HG02588 (cell line): ENCODE data around the gene EPB41.

ENCODE experiments used
- ATAC-seq: cut with Tn5 transposase; IDR thresholded peaks from one replicate; pipeline ENCODE4 v1.9.1; 2021; ENCODE audit warnings: mild to moderate bottlenecking, moderate library complexity; ENCODE audit not compliant: unreplicated experiment

EPB41 gene

DNA sequence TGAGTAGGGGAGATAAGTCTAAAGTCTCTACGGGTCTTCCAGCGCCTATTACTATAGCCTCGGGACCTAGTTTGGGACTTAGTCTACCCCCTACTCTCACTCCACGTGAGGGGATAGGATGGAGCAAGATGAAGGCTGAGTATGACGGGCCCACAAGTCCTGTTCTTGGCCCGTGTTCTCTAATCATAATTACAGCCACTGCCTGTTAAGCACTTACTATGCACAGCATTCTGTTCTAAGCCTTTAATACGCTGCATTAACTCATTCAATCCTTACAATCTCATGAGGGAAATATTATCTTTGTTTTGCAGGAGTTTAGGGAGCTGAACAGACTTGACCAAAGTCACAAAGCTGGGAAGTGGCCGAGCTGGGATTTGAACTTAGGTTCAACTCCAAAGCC is 23.9 kb upstream of the EPB41 start:
- ATAC-seq: no peak

DNA sequence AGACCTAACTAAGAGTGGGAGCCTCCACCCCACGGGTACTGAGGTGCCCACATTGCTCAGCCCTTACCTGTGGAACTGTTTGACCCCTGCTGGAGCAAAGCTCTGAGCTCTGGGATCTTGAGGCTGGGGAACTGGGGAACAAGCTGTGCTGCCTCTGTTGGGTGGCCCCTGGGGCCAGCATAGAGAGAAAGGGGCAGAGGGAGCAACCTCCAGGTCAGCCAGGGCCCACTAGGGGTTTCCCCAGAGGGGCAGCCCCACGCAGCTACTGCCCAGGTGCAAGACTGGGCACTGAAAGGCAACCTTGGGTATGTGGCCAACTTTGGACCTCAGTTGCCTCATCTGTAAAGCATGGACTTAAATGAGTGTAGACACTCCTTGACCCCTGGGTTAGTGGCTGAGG is 23.5 kb upstream of the EPB41 start:
- ATAC-seq: no peak

DNA sequence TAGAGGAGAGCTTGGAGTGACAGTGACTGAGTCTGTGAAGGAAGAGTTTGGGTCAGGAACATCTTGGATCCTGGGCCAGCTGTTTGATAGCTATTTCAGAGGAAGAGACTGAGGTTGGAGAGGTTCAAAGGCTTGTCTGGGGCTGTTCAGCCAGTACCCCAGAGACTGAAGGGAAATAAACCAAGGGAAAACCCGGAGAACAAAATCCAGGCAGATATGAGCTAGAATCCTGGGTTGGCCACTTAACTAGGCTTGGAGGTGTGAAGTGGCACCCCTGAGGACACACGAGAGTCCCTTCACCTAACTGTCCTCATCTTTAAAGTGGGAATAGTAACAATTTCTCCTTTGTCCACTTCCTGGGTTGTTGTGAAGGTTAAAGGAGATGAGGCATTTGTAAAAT is 23.1 kb upstream of the EPB41 start:
- ATAC-seq: no peak

DNA sequence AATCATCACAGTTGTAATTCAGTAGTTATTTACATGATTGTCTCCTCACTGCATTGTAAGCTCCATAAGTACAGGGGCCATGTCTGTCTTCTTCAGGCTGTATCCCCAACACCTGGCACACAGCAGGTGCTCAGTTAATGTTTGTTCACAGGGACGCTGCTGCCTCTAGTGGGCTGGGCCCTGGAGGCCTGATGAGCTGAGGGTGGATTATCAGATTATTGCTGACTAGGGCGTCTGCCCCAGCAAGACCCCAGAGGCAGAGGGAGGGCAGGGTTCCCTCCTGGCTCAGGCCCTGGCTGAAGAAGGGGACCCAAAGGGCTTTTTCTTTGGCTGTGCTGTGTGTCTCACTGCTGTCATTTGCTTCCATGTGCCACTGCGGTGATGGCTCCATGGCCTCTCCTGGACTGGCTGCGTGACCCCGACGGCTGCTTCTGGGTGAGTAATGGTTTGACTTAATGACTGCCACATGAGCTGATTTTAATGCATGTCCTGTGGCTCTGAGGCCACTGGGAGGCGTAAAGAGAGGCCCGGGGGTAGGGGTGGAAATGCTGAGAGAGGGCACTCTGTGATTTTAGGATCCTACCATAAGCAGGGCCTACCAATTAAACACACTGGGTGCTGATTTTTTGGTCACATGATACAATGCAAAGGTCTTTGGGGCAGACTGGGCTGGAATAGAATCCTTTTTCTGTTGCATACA is 20.8 kb upstream of the EPB41 start:
- ATAC-seq: no peak

DNA sequence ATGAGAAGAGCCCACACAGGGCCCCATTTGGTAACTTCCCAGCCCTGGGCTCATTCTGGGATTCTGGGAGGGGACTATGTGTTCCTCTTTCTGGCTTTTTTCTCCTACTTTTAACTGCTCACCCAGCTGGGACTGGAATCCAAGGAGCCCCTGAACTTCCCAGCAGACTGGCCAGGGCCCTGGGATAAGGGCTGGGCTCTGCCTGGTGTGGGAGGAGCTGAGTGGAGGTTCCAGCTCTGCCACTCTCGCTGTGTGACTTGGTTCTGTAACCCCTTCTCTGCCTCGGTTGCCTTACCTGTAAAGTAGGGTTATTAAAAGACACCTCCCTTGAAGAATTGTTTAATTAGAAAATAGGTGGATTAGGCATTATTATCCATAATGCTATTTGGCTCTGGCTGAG is 19.6 kb upstream of the EPB41 start:
- no peak for ATAC-seq

DNA sequence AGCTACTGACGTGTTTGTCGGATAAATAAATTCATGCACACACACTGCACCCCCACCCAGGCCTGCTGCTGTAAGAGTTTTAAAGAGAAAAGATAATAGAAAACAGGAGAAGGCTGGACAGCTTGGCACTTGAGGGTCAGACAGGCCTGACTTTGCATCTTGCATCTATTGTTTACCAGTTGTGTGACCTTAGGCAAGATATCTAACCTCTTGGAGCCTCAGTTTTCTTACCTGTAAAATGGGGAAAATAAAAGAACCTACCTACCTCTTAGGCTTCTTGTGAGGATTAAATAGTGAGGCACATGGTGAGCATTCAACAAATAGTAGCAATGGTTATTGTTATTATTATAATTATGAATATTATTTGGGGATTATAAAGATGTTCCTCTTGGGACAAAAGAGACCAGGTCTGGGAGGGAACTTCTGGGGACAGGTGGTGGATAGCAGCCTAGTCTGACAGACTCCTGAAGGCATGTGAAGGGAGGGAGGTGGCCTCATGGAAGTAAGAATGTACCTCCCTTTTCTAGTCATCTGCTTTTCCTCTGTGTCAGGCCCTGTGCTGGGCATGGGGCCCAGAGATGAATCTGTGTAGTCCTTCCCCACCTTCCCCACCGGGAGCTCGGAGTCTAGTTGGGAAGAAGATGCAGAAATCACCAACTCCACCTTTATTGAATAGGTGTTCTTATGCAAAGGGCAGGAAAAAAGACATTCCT is 18.3 kb upstream of the EPB41 start:
- no peak for ATAC-seq

DNA sequence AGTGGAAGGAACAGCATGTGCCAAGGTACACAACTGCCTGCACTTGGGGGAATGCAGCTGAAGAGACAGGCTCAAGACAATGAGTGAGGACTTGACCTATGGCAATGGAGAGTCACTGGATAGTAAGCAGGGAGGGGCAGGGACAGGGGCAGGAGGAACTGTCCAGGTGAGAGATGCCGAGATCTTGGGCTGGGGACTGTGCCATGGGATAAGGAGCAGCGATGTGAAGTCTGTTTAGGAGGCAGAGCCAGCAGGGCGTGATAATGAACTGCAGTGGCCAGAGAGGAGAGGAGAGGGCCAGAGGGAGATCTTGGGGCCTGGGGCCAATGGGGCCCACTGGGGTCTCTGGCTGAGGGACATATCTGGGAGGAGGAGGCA is 17.8 kb upstream of the EPB41 start:
- no peak for ATAC-seq

DNA sequence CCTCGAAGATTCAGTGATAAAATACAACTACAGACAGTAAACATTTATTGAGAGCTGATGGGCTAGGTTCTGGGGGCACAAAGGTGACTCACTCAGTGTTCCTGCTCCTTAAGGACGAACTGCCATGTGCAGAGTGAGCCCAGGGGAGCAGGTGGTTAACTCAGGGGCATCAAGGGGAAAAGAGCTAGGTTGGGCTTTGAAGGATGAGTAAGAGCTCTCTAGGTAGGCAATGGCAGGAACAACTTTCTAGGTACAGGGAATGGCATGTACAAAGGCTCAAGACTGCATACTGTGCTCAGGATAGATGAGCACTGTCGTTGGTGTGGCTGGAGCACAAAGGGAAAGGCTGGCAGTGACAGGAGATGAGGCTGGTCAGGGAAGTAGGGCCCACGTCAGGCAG is 16.6 kb upstream of the EPB41 start:
- no peak for ATAC-seq

DNA sequence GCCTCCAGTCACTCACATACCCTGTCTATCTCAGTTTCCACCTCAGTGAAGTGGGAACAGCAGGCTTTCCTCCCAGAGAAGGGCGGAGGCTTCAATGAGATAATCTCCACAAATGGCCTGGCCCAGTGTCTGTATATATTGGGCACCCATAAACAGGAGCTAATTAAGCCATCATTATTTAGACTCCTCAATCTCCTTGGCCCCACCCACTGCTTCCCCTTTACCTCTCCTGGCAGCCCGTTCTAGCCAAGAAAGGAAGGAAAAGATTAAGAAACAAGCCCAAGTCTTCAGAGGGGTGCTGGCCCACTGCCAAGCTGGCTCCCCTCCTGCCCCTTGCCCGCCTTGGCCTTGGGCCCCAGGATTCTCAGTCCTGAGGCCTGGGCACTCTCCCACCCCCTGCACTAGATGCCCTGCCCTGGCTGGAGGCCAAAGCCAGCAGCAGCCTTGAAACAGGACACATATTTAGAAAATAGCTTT is 15.9 kb upstream of the EPB41 start:
- no peak for ATAC-seq

DNA sequence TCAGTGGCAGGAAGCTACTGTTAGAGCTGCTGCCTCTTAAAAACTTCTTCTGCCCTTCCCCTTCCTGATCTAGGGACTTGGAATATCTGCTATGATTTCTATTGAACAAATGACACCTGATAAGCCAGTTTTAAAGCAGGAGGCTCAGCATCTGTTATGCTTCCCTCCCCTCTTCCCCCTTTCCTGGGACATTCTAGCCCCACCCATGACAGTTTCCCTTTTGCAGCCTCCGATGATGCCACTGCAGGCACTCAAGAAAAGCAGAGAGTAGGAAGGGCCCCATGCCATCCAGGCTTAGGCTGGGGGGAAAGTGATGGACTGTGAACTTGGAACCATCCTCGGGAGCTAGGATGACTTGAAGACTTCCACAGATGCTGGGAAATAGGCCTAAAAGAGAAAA is 15.1 kb upstream of the EPB41 start:
- no peak for ATAC-seq

DNA sequence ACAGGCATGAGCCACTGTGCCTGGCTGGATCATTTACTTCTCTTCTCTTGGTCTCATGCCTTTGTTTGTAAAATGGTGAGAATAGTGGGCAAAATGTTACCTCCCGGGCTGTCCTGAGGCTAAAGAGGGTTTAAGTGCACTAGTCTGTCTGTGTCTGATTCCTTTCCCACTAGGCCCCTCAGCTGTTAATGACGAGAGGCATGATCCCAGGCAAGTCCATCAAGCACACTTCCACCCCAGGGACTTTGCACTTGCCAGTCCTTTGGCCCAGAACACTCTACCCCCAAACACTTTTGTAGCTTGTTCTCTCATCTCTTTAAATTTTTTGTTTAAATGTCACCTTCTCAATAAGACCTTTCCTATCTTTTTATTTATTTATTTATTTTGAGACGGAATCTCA is 13.8 kb upstream of the EPB41 start:
- ATAC-seq: no peak

DNA sequence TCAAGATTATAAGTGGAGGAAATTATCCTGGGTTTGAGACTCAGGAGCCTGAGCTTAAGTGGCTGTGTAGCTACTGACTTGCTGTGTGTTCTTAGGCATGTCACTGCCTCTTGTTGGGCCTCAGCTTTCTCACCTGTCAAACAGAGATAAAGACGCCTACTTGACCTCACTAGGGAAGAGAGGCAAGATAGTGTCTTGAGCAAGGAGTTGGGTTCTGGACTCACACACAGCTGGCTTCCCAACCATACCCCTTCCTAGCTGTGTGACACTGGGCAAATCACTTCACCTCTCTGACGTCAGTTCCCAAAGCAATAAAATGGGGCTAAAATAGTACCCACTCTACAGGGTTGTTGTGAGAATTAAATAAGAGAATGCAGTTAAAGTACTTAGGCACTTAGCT is 11.6 kb upstream of the EPB41 start:
- no peak for ATAC-seq

DNA sequence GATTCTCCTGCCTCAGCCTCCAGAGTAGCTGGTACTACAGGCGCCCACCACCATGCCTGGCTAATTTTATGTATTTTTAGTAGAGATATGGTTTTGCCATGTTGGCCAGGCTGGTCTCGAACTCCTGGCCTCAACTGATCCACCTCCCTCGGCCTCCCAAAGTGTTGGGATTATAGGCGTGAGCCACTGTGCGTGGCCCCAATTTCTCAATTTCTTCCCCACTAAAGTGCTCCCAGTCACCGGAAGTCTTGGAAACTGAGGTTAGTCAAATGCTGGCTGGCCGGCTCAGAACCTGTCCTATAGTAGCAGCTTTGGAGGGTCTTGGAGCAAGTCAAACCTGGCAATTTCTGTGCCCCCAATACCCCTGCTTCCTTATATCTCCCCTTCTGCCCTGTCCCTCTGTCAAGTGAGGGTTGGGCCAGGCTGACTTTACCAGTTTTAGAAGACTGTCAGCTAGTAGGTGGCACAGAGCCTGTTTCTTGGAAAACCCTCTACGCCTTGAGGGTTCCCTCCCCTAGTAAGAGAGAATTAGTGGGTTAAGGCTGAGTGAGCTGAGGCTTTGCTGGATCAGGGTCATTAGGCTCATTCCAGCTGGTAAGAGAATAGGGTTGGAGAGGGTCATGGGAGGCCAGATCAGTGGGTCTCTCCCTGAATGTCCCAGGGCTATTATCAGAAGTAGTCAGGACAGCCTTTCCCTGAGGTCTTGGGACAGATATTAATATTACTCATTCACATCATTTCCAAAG is 8.3 kb upstream of the EPB41 start:
- ATAC-seq: no peak

DNA sequence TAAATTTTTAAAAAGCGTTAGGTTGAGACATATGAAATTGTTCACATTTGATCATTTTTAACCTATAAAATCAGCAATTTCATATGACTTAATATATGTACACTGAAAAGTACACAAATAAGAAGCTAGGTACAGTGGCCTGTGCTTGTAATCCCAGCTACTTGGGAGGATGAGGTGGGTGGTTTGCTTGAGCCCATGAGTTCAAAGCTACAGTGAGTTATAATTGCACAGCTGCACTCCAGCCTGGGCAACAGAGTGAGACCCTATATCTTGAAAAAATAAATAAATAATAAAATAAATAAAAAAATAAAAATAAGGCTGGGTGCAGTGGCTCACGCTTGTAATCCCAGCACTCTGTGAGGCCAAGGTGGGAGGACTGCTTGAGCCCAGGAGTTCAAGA is 5.2 kb upstream of the EPB41 start:
- ATAC-seq: no peak

DNA sequence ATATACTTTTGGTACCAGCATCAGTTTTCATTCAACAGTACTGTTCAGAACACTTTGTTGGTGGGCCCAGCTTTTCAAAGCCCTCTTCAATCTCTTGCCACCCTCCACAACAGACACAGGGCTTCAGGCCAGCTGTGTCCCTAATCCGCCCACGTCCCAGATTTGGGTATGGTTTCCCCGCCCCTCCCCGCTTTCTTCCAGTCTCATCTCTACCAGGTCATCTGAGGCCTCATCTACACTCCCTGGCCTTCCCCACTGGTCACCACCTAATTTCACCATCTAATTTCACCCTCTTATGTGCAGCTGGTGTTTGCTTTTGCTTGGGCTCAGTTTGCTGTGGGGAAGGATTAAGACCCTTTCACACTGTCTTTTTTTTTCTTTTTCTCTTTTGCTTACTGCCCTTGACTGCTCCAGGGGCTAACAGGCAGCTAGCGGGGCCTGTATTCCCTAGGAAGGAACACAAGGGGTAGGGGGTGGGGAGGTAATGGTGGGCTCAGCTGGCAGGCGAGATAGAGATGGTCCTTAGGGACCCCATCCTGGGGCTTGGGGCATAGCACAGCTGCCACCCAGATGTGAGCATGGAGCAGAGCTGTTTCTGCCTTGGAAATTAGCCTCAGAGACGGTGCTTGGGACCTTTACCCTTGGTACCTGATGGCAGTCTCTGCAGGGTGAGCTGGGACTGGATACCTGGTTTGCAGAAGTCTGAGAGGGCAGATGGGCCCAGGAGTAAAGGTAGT is 3.8 kb upstream of the EPB41 start:
- ATAC-seq: no peak

DNA sequence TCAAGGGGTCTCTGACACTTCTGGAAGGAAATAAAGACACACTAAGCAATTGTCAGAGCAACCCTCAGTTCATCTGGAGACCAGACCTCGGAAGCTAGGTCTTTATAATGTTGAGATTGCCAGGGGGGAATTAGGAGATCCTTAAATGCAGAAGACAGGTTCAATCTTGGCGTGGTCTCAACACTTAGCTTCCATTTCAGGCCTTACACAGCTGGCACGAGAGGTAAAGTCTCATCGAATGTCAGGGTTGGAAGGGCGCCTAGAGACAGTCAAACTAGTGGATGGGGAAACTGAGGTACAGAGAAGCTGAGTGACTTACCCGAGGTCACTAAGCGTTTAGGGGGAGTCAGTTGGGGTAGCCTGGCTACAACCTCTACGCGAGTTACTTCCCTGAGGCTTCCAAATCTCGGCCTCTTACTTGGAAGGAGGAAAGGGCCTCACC is 562 bp upstream of the EPB41 start:
- ATAC-seq: no peak

DNA sequence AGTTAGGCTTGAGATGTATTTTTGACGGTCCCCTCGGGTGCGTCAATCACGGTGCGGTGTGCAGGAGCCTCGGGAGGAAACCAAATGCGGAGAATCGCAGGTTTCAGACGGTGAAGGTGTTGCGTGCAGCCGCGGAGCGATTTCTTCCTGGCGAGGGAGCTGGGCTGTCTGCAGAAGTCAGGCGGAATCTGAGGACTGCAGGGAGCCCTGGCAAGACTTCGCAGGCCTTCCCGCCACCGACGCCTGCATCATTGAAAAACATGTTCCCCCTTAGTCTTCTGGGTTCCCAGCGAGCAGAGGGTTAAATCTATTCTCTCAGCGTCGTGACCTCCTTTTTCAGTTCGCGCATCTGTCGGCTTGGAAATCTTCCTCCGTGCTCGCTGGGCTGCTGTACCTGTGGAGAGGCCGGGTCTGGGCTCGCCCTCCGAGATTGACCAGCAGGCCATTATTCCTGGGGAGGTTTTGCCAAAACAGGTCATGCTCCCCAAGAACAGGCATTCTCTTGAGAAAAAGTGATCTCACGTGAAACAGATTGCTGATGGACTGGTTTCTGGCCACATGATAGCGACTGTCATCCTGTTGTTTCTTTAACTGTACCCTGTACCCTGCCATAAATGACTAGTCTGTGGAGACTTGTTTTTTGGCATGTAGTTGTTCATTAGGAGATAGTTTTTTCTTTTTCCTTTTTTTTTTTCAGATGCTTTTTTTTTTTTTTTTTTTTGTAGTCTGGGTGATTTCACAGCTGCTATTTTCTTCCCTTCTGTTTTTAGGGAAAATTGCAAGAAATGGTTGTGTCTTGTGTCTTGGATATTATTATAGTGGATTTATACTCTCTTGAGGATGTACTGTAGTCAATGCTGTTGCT is 894 bp downstream of the EPB41 start:
- ATAC-seq: no peak

DNA sequence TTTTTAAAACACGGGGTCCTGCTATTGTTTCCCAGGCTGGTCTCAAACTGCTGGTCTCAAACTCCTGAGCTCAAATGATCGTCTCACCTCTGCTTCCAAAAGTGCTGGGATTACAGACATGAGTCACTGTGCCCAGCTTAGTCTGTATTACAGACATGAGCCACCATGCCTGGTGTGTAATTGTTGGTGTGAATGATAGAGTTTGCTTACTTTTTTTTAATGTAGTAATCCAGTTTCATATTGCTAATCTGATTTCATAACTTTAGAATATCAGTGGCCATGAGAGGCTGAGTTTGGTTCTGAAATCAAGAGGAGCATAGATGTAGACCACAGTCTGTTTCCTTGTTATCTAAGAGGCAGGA is 3.4 kb downstream of the EPB41 start:
- ATAC-seq: no peak

DNA sequence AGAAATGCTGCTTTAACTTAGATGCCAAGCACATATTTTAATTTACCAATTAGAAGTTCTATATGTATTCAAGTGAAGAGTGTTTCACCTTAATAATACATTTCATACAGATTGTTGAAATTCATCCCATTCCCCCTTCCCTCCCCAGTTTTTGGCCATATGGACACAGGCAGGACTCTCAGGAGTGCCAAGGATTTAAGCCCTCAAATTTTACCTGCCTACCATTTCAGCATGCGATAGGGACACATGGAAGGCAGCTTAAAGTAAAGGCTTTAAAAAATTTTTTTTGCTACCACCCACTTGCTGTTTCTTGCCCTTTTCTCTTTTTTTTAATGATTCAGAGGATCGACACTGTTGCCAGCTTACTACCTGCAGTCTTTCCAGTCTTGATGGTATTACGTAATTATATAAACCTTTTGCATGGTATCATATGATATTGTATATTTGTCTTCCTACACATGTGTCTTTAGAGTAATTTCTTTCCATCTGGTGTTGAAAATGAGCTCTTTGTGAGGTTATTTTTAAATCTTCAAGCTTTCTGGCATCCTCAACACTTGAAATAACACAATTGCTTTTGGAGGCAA is 7.0 kb downstream of the EPB41 start:
- ATAC-seq: no peak

DNA sequence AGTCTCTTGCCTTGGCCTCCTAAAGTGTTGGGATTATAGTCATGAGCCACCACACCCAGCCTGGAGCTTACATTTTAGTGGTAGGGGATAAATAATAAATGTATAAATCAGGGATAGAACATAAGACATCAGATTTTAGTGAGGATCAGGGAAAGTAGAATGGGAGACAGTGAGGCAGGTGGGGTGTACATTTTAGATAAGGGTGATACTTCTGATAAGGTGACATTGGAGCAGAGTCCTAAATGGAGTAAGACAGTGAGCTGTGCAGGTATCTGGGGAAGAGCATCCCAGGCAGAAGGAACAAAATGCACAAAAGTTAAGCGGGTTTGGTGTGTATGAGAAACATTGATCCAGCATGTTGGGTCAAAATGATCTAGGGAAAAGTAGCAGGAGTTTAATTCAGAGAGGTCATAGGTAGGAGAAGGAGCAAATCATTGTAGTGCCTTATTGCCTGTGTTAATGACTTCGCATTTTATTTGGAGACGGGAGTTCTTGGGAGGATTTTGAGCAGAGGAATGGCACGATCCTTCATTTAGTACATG is 11.1 kb downstream of the EPB41 start:
- ATAC-seq: no peak
